ENCODE measurements around the gene MORN1. TPM values are rescaled to one million over a fixed set of nuclear protein-coding genes. Genes with fewer than 3 reads are reported as not detected.

Gene MORN1
- total and polyA plus RNA-seq, 4 donors, result 2.3 to 6.9 (median 3.6) TPM

DNA sequence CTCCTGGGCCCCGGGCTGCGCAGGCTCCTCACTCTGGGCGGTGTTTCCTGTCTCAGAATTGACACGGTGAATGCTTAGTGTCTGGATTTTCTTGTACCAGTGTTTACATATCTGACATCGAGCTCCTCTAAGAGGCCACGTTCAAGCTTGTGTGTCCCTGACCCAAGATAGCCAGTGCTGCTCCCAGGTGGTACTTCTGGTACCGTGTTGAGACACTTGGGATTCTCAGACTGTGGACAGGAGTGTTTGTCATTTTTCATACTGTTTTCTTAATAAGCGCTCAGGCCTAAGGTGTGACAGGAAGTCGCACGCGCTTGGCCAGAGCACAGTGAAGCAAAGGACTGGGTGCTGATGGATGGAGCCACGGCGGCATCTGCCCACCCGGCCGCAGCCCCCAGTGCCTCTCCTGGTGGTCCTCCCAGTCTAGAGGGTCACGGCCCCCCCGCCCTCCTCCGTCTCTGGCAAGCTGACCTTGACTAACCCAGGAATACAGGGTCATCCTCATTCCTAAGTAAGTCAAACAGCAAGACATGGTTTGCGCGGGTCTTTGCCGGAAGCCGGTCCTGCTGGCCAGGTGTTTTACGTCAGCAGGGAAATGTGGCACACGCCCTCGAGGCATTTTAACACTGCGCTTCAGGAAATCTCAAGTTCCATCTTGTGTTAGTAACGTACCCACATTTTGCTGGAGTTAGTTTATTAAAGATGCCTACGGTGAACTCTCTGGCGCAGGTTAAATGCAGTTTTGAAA, 13.0 kb upstream of the MORN1 start:
- Histone ChIP-seq H3K4me3 (ENCODE audit: low read depth in 1 of 3, low read length in 3 of 3) (no peak overlapping the region), H3K36me3 (ENCODE audit: control insufficient read depth in 4 of 4, insufficient read depth in 3 of 4, low read depth in 1 of 4, low read length in 3 of 4) (peaks cover 12 to 61% (median 35%) of the 10 kb centered on the region in 4 donors), H3K27me3 (ENCODE audit: control insufficient read depth in 4 of 4, insufficient read depth in 4 of 4, low read length in 3 of 4) (no peaks in the 10 kb centered on the region), H3K27ac (ENCODE audit: low read depth in 1 of 2, low read length in 2 of 2) (no peak overlapping the region), H3K4me1 (ENCODE audit: control insufficient read depth in 4 of 4, insufficient read depth in 4 of 4, low read length in 3 of 4) (peaks cover 7 to 31% (median 22%) of the 10 kb centered on the region in 4 donors), H3K9ac (ENCODE audit: low read depth in 1 of 2, low read length in 2 of 2) (no peak overlapping the region), H3K9me3 (ENCODE audit: control insufficient read depth in 4 of 4, low read length in 3 of 4) (no peaks in the 10 kb centered on the region)
- TF ChIP-seq HNF4G (IDR thresholded peaks at IDR 0.05) (no peak), JUND (IDR thresholded peaks at IDR 0.05) (no peak)
- TF ChIP-seq, protein P1, sequence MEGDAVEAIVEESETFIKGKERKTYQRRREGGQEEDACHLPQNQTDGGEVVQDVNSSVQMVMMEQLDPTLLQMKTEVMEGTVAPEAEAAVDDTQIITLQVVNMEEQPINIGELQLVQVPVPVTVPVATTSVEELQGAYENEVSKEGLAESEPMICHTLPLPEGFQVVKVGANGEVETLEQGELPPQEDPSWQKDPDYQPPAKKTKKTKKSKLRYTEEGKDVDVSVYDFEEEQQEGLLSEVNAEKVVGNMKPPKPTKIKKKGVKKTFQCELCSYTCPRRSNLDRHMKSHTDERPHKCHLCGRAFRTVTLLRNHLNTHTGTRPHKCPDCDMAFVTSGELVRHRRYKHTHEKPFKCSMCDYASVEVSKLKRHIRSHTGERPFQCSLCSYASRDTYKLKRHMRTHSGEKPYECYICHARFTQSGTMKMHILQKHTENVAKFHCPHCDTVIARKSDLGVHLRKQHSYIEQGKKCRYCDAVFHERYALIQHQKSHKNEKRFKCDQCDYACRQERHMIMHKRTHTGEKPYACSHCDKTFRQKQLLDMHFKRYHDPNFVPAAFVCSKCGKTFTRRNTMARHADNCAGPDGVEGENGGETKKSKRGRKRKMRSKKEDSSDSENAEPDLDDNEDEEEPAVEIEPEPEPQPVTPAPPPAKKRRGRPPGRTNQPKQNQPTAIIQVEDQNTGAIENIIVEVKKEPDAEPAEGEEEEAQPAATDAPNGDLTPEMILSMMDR (IDR thresholded peaks at IDR 0.05; ENCODE audit: low read depth, low read length, missing input control), result no peak
- DNase-seq (ENCODE audit: low spot score), result no peak
- 87% methylated on average over 29 of the region's 29 CpGs for WGBS

DNA sequence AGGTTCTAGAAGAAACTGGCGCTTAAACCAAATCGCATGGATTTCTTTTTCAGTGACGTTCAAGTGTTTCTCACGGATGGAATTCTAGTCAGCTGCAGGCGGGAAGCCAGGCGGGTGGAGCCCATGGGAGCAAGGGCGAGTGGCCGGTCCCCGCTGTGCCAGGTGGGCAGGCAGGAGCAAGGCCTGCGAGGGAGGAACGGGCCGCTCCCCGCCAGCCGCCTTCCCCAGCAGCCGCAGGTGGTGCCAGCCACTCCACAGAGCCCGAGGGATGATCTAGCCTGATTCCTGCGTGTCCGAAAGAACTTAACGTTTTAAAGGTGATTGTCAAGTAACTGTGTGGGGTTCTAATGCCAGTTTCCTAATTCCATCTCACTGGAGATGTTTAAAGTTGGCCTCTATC, 11.9 kb upstream of the MORN1 start:
- Histone ChIP-seq H3K27ac (ENCODE audit: low read depth in 1 of 2, low read length in 2 of 2) (no peak overlapping the region), H3K4me1 (ENCODE audit: control insufficient read depth in 4 of 4, insufficient read depth in 4 of 4, low read length in 3 of 4) (peaks cover 0 to 21% (median 12%) of the 10 kb centered on the region in 4 donors)

More for the DNA sequence above, 11.9 kb upstream of the MORN1 start:
- no peaks in the 10 kb centered on the region for H3K9me3 ChIP-seq (ENCODE audit: control insufficient read depth in 4 of 4, low read length in 3 of 4)
- no peak overlapping the region for H3K9ac ChIP-seq (ENCODE audit: low read depth in 1 of 2, low read length in 2 of 2)
- 86% methylated on average over 19 of the region's 19 CpGs for WGBS
- no peak overlapping the region for H3K4me3 ChIP-seq (ENCODE audit: low read depth in 1 of 3, low read length in 3 of 3)
- H3K36me3 ChIP-seq (ENCODE audit: control insufficient read depth in 4 of 4, insufficient read depth in 3 of 4, low read depth in 1 of 4, low read length in 3 of 4), result peaks cover 12 to 66% (median 43%) of the 10 kb centered on the region in 4 donors
- TF ChIP-seq, protein P1 (IDR thresholded peaks at IDR 0.05; ENCODE audit: low read depth, low read length, missing input control), result no peak
- TF ChIP-seq JUND (IDR thresholded peaks at IDR 0.05) (no peak), NR2F2 (IDR thresholded peaks at IDR 0.05) (no peak), HNF4A (conservative IDR thresholded peaks at IDR 0.05) (no peak), RXRA (IDR thresholded peaks at IDR 0.05) (no peak), YY1 (IDR thresholded peaks at IDR 0.05) (no peak), RAD21 (IDR thresholded peaks at IDR 0.05) (no peak), EGR1 (IDR thresholded peaks at IDR 0.05; ENCODE audit: low read depth in 2 of 2) (no peak), FOXA1 (IDR thresholded peaks at IDR 0.05) (no peak), SP1 (IDR thresholded peaks at IDR 0.05) (no peak), TAF1 (conservative IDR thresholded peaks at IDR 0.05) (no peak), GABPA (IDR thresholded peaks at IDR 0.05 in 1 of 2, conservative IDR thresholded peaks at IDR 0.05 in 1 of 2) (no peak)
- TF ChIP-seq, protein P2, sequence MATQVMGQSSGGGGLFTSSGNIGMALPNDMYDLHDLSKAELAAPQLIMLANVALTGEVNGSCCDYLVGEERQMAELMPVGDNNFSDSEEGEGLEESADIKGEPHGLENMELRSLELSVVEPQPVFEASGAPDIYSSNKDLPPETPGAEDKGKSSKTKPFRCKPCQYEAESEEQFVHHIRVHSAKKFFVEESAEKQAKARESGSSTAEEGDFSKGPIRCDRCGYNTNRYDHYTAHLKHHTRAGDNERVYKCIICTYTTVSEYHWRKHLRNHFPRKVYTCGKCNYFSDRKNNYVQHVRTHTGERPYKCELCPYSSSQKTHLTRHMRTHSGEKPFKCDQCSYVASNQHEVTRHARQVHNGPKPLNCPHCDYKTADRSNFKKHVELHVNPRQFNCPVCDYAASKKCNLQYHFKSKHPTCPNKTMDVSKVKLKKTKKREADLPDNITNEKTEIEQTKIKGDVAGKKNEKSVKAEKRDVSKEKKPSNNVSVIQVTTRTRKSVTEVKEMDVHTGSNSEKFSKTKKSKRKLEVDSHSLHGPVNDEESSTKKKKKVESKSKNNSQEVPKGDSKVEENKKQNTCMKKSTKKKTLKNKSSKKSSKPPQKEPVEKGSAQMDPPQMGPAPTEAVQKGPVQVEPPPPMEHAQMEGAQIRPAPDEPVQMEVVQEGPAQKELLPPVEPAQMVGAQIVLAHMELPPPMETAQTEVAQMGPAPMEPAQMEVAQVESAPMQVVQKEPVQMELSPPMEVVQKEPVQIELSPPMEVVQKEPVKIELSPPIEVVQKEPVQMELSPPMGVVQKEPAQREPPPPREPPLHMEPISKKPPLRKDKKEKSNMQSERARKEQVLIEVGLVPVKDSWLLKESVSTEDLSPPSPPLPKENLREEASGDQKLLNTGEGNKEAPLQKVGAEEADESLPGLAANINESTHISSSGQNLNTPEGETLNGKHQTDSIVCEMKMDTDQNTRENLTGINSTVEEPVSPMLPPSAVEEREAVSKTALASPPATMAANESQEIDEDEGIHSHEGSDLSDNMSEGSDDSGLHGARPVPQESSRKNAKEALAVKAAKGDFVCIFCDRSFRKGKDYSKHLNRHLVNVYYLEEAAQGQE (IDR thresholded peaks at IDR 0.05), result no peak
- TF ChIP-seq, protein P3, sequence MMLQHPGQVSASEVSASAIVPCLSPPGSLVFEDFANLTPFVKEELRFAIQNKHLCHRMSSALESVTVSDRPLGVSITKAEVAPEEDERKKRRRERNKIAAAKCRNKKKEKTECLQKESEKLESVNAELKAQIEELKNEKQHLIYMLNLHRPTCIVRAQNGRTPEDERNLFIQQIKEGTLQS (IDR thresholded peaks at IDR 0.05), result no peak
- TF ChIP-seq, protein P4, sequence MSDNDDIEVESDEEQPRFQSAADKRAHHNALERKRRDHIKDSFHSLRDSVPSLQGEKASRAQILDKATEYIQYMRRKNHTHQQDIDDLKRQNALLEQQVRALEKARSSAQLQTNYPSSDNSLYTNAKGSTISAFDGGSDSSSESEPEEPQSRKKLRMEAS (IDR thresholded peaks at IDR 0.05), result no peak
- H3K27me3 ChIP-seq (ENCODE audit: control insufficient read depth in 4 of 4, insufficient read depth in 4 of 4, low read length in 3 of 4), result no peaks in the 10 kb centered on the region
- no peak for DNase-seq (ENCODE audit: low spot score)

Measured in liver (tissue), 9 donors.